ENCODE measurements around the gene SLC12A6. TPM values are rescaled to one million over a fixed set of nuclear protein-coding genes. Genes with fewer than 3 reads are reported as not detected.

Gene SLC12A6
- total RNA-seq, 1 experiment from 2014 or later: 19.5 TPM

DNA sequence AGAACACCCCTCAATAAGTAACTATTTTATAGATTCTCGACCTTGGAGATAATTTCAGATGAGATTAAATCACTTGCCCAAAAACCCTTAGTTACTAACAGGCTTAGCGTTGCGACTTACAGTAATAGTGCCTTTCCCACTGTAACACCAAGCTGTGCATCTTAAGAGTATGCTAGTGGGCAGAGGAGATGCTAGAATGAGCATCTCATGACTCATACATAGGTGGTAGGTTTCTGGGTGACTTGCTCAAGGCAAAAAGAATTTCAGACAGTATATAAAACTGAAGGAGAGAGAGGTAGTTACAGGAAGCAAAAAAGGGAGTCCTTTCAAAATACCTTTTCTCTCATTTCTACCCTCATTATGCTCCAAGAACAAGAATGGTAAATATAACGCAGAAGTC lies 131.6 kb downstream of the SLC12A6 start:
- in situ Hi-C loops (cut with HindIII; ENCODE audit: low pct_unique_long_range_greater_than_20kb, low sequenced_read_pairs) (no loop called here), intact Hi-C loops (cut with micrococcal nuclease; ENCODE audit: unreplicated experiment) (no loop called here)
- Histone ChIP-seq H3K4me1 (ENCODE audit: control insufficient read depth, insufficient read depth, low read length) (no peaks in the 10 kb centered on the region), H3K4me3 (ENCODE audit: low read depth in 2 of 2, low read length in 2 of 2) (no peak overlapping the region), H3K9me3 (ENCODE audit: control insufficient read depth, insufficient read depth, low read depth, low read length) (no peaks in the 10 kb centered on the region), H3K36me3 (ENCODE audit: control insufficient read depth, insufficient read depth, low read length) (no peaks in the 10 kb centered on the region; the same call in 1 of the 2 replicates), H3K27ac (ENCODE audit: low read length) (no peak overlapping the region), H3K27me3 (ENCODE audit: control insufficient read depth, insufficient read depth, low read length) (no peaks in the 10 kb centered on the region)
- TF ChIP-seq, protein P1, sequence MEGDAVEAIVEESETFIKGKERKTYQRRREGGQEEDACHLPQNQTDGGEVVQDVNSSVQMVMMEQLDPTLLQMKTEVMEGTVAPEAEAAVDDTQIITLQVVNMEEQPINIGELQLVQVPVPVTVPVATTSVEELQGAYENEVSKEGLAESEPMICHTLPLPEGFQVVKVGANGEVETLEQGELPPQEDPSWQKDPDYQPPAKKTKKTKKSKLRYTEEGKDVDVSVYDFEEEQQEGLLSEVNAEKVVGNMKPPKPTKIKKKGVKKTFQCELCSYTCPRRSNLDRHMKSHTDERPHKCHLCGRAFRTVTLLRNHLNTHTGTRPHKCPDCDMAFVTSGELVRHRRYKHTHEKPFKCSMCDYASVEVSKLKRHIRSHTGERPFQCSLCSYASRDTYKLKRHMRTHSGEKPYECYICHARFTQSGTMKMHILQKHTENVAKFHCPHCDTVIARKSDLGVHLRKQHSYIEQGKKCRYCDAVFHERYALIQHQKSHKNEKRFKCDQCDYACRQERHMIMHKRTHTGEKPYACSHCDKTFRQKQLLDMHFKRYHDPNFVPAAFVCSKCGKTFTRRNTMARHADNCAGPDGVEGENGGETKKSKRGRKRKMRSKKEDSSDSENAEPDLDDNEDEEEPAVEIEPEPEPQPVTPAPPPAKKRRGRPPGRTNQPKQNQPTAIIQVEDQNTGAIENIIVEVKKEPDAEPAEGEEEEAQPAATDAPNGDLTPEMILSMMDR (IDR thresholded peaks at IDR 0.05): no peak
- TF ChIP-seq, protein P2, sequence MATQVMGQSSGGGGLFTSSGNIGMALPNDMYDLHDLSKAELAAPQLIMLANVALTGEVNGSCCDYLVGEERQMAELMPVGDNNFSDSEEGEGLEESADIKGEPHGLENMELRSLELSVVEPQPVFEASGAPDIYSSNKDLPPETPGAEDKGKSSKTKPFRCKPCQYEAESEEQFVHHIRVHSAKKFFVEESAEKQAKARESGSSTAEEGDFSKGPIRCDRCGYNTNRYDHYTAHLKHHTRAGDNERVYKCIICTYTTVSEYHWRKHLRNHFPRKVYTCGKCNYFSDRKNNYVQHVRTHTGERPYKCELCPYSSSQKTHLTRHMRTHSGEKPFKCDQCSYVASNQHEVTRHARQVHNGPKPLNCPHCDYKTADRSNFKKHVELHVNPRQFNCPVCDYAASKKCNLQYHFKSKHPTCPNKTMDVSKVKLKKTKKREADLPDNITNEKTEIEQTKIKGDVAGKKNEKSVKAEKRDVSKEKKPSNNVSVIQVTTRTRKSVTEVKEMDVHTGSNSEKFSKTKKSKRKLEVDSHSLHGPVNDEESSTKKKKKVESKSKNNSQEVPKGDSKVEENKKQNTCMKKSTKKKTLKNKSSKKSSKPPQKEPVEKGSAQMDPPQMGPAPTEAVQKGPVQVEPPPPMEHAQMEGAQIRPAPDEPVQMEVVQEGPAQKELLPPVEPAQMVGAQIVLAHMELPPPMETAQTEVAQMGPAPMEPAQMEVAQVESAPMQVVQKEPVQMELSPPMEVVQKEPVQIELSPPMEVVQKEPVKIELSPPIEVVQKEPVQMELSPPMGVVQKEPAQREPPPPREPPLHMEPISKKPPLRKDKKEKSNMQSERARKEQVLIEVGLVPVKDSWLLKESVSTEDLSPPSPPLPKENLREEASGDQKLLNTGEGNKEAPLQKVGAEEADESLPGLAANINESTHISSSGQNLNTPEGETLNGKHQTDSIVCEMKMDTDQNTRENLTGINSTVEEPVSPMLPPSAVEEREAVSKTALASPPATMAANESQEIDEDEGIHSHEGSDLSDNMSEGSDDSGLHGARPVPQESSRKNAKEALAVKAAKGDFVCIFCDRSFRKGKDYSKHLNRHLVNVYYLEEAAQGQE (IDR thresholded peaks at IDR 0.05; ENCODE audit: insufficient read depth in 1 of 2, low read depth in 2 of 2, low read length in 1 of 2): no peak
- no TSS peak for BruUV-seq (replicated peaks)
- ATAC-seq: no peak
- POLR2A ChIA-PET: no interaction called here
- CTCF ChIA-PET: no interaction called here
- no peak for DNase-seq (ENCODE audit: low read depth, low spot score)

DNA sequence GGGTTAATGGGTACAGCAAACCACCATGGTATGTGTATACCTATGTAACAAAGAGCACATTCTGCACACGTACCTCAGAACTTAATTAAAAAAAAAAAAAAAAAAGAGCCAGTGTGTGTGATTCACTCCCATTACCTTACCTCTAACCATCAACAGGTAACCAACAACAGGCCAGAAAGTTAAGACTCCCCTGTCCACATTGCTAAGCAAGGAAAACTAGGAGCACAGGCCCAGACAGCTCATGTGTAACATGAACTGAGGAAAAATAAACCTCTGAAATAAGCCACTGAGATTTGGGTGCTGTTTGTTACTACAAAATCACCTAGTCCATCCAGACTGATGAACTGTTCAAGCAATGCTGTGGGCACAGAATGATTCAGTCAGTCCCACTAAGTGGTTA lies 133.6 kb downstream of the SLC12A6 start:
- intact Hi-C loops (cut with micrococcal nuclease; ENCODE audit: unreplicated experiment) (no loop called here), in situ Hi-C loops (cut with HindIII; ENCODE audit: low pct_unique_long_range_greater_than_20kb, low sequenced_read_pairs) (no loop called here)
- no peak; the same call in 1 of the 2 replicates for ATAC-seq
- Histone ChIP-seq H3K4me3 (ENCODE audit: low read depth in 2 of 2, low read length in 2 of 2) (no peak overlapping the region), H3K27me3 (ENCODE audit: control insufficient read depth, insufficient read depth, low read length) (no peaks in the 10 kb centered on the region), H3K36me3 (ENCODE audit: control insufficient read depth, insufficient read depth, low read length) (no peaks in the 10 kb centered on the region), H3K27ac (ENCODE audit: low read length) (no peak overlapping the region), H3K4me1 (ENCODE audit: control insufficient read depth, insufficient read depth, low read length) (no peaks in the 10 kb centered on the region), H3K9me3 (ENCODE audit: control insufficient read depth, insufficient read depth, low read depth, low read length) (no peaks in the 10 kb centered on the region)
- ChIA-PET POLR2A (no interaction called here), CTCF (no interaction called here)
- TF ChIP-seq, protein P1 (IDR thresholded peaks at IDR 0.05): no peak
- TF ChIP-seq TCF7L2 (IDR thresholded peaks at IDR 0.05; ENCODE audit: low read depth, low read length) (no peak), POLR2AphosphoS5 (IDR thresholded peaks at IDR 0.05; ENCODE audit: low read depth, low read length) (no peak), SIN3A (IDR thresholded peaks at IDR 0.05; ENCODE audit: borderline replicate concordance, insufficient read depth, low read depth, low read length) (no peak)
- TF ChIP-seq, protein P2 (IDR thresholded peaks at IDR 0.05; ENCODE audit: insufficient read depth in 1 of 2, low read depth in 2 of 2, low read length in 1 of 2): no peak
- no peak for DNase-seq (ENCODE audit: low read depth, low spot score)
- no TSS peak for BruUV-seq (replicated peaks)

Measured in Panc1 (cell line).